HG03521 (cell line): Measurements from ENCODE around the gene GNL3.
"Not testable (repeated sequence)": the region's sequence is repeated elsewhere in the genome, so short reads cannot be mapped to it uniquely, and the experiment has no call there.

Experiments used
- ATAC-seq: cut with Tn5 transposase; IDR thresholded peaks from one replicate; pipeline ENCODE4 v1.9.1; 2021; ENCODE audit warnings: mild to moderate bottlenecking, moderate library complexity; ENCODE audit not compliant: unreplicated experiment

The GNL3 gene

DNA sequence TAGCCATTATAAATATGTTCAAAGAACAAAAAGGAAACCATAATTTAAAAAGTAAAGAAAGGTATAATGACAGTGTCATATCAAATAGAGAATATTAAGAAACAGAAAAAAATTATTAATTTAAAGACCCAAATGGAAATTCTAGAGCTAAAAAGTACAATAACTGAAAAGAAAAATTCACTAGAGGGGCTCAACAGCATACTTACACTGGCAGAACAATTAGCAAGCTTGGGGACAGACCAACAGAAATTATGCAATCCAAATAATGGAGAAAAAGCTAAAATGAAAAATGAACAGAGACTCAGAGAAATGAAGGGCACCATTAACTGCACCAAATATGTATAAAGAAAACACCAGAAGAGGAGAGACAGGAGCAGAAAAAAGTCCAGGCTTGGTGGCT lies 33.8 kb downstream of the GNL3 start:
- no peak for ATAC-seq

DNA sequence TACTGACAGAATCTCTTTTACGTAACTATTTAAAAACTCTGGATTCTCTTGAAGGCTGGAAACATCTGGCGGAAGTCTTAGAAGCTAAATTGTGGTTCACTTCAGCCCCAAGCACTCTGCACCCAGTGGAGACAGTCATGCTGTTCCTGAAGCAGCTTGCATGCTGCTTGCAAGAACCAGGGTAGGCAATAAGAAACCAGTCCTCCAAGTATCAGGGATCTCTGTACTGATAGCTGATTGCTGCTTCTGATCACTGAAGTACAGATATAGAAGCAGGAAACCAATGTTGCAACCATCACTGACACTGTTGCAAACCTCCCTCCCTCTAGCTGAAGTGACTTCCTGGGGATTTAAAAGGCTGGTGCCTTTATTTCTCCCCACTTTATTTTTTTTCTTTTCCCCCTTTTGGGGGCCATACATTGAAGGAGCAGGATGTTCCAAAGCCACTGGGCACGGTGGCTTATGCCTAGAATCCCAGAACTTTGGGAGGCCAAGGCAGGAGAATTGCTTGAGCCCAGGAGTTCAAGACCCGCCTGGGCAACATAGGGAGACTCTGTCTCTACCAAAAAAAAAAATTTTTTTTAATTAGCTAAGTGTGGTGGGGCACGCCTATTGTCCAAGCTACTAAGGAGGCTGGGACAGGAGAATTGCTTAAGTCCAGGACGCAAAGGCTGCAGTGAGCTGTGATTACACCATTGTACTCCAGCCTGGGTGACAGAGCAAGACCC lies 35.3 kb downstream of the GNL3 start:
- no peak for ATAC-seq

DNA sequence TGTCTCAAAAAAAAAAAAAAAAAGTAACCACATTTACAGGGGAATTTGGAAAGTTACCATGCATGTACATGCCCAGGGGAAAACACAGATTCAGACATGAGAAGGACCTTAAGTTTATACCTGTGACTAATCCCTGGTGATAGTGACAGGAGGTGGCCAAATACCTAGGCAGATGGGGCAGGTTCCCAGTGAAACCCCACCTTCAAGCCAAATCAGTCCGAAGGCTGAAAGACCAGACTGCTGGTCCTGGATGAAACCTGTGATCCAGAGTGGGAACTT lies 35.8 kb downstream of the GNL3 start:
- ATAC-seq: no peak

DNA sequence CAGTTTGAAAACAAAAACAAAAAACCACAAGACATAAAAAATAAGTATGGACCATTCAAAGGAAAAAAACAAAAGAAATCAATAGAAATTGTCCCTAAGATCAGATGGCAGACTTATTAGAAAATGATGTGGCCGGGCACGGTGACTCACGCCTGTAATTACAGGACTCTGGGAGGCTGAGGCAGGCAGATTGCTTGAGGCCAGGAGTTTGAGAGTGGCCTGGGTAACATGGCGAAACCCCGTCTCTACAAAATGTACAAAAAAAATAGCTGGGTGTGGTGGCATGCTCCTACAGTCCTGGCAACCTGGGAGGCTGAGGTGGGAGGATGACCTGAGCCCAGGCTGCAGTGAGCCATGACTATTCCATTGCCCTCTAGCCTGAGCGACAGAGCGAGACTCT lies 36.7 kb downstream of the GNL3 start:
- ATAC-seq: no peak

DNA sequence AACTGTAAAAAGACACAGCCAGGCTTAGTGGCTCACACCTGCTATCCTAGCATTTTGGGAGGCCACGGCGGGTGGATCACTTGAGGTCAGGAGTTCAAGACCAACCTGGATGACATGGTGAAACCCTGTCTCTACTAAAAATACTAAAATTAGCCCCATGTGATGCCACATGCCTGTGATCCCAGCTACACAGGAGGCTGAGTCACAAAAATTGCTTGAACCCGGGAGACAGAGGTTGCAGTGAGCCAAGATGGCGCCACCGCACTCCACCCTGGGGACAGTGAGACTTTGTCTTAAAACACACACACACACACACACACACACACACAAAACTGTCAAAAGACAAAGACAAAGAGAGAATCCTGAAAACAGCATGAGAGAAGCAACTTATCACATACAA lies 38.1 kb downstream of the GNL3 start:
- ATAC-seq: no peak

DNA sequence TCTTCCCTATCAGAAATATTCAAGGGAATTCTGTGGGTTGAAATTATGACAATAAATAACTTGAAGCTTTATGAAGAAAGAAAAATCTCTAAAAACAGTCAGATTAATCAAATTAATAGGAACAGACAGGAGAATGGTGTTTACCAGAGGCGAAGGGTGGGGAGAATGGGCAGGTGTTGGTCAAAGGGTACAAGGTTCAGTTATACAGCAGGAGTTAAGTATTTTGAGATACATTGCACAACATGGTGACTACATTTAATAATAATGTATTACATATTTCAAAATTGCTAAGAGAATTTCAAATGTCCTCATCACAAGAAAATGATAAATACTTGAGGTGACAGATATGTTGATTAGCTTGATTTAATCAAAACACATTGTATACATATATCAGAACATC lies 38.7 kb downstream of the GNL3 start:
- ATAC-seq: no peak

DNA sequence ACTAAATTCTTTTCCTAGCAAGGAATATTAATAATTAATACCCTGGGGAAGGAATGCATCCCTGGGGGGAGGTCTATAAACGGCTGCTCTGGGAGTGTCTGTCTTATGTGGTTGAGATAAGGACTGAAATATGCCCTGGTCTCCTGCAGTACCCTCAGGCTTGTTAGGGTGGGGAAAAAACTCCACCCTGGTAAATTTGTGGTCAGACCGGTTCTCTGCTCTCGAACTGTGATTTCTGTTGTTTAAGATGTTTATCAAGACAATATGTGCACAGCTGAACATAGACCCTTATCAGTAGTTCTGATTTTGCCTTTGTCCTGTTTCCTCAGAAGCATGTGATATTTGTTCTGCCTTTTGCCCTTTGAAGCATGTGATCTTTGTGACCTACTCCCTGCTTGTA lies 42.9 kb downstream of the GNL3 start:
- not testable (repeated sequence) for ATAC-seq

DNA sequence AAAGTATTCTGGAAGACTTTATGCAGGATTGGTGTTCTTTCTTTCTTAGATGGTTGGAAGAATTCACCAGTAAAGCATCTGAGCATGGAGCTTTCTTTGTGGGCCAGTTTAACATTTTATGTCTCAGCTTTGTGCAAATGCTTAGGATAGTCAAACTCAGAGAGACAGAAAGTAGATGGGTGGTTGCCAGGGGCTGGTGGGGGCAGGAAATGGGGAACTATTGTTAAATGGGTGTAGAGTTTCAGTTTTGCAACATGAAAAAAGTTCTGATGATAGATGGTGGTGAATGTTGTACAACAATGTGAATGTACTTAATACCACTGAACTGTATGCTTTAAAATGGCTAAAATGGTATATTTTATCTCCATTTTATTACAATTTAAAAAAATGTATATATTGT lies 44.8 kb downstream of the GNL3 start:
- no peak for ATAC-seq

DNA sequence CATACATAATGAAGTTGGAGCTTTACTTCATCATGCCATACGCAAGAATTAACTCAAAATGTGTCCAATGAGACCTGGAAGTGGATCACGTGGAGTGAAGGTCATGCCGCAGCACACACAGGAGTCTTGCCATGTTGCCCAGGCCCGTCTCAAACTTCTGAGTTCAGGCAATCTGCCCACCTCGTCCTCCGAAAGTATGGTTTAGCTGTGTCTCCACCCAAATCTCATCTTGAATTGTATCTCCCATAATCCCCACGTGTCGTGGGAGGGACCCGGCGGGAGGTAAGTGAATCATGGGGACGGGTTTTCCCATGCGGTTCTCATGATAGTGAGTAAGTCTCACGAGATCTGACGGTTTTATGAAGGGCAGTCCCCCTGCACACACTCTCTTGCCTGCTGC lies 45.8 kb downstream of the GNL3 start:
- no peak for ATAC-seq

DNA sequence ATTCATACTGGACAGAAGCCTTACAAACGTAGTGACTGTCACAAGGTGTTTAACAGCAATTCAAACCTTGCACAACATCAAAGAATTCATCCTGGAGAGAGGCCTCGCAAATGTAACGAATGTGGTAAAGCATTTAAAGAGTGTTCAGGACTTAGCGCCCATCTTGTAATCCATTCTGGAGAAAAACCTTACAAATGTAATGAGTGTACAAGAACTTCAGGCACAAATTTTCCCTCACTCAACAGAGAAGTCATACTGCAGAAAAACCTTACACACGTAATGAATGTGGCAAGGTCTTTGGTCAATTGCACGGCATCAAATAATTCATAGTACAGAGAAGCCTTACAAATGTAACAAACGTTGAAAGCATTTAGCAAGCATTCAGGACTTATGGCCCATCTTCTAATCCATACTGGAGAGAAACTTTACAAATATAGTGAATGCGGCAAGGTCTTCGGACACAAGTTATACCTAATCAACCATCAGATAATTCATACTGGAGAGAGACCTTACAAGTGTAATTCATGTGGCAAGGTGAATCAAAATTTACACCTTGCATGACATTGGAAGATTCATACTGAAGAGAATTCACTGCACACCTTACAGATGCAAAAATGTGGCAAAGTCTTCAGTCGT lies 47.5 kb downstream of the GNL3 start:
- ATAC-seq: no peak

DNA sequence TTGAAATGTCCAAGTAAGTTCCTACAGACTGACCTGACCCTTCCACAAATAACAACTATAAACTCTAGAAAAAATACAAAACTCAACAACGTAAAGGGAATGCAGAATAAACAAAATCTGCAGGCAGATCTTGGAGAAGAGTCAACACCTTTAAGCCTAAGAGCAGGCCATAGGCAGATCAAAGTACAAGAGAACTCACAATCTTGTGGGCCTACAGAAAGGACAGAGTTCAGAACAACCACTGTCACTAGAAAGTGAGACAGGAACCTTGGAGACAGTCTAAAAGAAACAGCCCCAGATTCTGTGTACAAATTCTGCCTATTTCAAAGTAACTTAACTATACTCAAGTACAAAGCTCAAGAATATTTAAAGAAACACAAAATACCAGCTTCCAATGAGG lies 53.9 kb downstream of the GNL3 start:
- ATAC-seq: no peak

DNA sequence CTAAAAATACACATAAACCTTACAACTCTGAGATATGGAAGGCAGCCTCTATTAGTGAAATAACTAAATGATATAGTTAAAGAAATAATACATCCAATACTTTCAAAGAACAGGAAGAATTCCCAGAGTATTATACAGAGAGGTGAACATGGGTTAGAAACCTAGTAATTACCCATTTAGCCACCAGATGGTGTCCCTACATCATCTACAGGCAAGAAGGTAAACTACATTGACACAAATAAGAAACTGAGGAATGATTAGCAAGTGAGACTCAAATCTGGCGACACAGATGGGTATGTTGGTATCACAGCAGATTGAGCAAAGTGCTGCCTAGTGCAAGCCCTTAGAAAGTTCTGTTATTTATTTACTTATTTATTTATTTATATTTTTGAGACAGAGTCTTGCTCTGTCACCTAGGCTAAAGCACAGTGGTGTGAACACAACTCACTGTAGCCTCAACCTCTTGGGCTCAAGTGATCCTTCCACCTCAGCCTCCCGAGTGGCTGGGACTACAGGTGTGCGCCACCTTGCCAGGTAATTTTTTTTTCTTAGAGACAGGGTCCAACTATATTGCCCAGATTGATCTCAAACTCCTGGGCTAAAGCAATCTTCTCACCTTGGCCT lies 56.7 kb downstream of the GNL3 start:
- ATAC-seq: no peak

DNA sequence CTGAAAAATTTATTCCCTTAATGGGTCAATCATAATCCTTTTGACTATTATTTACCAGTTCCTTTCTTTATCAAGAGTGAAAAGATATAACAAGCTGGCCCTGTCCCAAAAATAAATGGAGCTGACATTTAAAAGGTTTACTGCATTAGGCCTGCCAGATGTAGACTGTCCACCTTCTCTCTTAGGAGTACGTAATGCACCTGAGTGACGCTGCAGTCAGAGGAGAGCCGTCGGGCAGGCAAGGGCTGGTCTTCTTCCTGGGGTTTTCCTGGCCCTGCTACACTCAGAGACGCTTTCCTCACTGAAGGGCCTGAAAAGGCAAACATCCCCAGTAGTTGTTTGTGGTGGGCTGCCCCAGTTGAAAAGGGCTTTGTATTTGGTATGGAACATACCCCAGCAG lies 57.3 kb downstream of the GNL3 start:
- no peak for ATAC-seq

DNA sequence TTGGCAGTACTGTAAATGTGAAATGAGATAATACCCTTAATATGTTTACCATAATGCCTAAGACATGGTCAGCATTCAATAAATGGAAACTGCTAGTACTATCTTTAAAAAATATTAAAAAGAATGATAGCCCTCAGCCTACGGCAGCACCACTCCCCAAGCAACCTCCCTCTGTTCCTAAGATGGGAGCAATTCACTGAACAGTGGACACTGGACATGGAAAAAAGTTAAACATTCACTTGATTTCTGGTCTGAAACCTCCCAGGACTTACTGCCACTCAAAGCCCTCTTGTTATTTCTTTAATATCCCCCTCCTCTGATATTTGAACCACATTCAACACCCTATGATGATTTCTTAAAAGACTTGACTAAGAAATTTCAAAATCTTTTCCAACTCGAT lies 57.9 kb downstream of the GNL3 start:
- no peak for ATAC-seq
